CD4-positive, alpha-beta T cell treated with Interleukin-17A for 1 hour (primary cell): Measurements from ENCODE around the gene MZT2B.
A peak's percentile ranks its signal among the peaks of the same experiment; 100 is the strongest.
"Not testable (repeated sequence)": the region's sequence is repeated elsewhere in the genome, so short reads cannot be mapped to it uniquely, and the experiment has no call there.

Source experiments
- DNase-seq: peaks from one replicate; pipeline ENCODE4 v3.0.0-alpha.2; 2020

Gene MZT2B

DNA sequence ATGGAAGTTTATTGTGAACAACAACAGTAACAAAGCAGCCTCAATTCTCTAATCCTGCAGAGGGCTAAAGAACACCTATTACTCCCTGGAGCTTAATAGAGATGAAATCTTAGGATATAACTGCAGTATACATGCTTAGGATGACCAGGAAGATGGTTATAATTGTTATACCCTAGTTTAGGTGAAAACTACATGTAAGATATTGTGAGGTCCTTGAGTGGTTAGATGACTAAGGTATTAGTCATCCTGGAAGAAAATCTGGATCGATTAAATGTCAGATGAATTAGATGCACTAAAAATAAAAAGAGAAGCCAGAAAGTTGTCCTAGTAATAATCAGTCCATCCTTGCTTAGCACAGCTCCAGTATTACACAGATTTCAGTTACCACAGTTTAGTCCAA is 38.4 kb downstream of the MZT2B start:
- not testable (repeated sequence) for DNase-seq

DNA sequence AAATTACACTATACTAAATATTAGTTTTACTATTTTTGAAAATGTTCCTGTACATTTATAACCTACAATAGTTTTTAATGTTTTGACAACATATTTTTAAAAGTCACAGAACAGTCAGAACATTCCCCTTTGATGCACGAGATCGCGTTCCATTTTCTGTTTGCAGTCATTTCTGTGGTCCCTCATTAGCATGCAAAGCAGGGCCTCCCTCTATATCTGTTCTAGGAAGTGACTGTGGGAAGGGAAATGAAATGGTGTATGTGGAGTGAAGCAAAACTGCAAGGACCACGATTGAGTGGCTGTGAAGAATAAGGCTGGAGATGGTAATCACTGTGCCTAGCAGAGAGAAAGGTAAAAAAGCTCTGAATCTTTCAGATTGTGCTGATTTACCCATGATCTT is 40.5 kb downstream of the MZT2B start:
- not testable (repeated sequence) for DNase-seq

DNA sequence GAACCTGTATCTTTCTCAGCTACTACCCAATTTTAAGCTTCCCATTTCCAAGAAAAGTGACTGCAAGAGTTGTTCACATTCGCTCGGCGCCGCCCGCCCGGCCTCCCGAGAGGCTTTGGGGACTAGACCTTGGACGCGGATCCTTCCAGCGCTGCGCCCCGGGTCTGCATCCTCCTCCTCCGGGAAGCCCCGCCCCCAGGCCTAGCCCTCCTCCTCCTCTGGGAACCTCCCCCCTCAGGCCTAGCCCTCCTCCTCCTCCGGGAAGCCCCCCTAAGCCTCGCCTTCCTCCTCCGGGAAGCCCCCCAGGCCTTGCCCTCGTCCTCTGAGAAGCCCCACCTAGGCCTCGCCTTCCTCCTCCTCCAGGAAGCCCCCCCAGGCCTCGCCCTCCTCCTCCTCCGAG is 45.9 kb downstream of the MZT2B start:
- DNase-seq, result not testable (repeated sequence)

DNA sequence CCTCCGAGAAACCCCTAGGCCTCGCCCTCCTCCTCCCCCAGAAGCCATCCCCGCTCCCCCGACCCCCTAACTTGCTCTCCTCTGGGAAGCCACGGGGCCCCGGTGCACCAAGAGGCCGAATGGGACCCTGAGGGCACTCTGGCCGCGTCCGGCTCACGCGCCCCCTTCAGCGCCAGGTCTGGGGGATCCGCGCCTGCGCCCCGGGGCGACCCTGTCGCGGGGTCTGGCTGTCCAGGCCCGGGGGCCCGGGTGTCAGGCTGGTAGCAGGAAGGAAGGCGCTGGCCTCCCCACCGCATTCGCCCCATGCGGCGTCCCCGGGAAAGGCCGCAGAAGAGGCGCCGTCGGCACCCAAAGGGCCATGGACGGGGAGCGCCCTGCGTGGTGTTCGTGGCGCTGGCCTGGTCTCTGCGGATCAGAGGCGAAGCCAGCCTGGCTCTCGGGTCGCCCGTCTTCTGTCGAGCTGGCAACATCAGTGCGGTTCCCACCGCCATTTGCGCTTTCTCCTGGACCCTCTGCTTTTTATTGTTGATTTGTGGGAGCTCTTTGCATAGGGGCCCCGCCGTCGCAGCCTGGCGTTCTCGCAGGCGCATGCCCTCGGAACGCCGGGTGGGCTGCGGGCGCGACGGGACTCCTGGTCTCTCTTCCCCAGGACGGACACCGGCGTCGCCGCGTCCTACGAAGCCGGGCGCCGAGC is 46.6 kb downstream of the MZT2B start:
- DNase-seq, result not testable (repeated sequence)

DNA sequence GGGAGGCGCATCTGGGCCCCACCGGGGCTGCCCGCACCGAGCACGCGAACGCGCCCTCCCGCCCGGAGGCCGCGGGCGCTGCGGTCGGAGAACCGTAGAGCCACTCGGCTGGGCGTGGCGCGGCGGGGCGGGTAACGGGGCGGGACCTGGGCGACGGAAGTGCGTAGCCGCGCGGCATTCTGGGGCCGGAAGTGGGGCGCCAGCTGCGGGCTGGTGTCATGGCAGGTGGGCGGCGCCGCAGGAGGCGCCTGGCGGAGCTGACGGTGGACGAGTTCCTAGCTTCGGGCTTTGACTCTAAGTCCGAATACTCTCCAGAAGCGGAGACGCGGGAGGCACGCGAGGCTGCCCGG is 47.1 kb downstream of the MZT2B start:
- peak; percentile 39 for DNase-seq

DNA sequence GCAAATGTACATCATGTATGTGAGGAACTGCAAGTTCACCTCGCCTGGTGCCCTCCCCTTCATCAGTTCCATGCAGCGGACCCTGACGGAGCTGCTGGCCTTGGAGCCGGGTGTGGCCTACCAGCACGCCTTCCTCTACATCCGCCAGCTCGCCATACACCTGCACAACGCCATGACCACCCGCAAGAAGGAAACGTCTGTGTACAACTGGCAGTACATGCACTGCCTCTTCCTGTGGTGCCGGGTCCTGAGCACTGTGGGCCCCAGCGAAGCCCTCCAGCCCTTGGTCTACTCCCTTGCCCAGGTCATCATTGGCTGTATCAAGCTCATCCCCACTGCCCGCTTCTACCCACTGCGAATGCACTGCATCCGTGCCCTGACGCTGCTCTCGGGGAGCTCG is 48.3 kb downstream of the MZT2B start:
- DNase-seq, result not testable (repeated sequence)

DNA sequence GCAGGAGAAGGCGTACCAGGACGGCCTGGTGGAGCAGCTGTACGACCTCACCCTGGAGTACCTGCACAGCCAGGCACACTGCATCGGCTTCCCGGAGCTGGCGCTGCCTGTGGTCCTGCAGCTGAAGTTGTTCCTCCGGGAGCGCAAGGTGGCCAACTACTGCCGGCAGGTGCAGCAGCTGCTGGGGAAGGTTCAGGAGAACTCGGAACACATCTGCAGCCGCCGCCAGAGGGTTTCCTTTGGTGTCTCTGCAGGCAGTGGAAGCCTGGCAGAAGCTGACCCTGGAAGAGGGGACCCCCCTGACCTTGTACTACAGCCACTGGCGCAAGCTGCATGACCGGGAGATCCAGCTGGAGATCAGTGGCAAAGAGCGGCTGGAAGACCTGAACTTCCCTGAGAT is 48.8 kb downstream of the MZT2B start:
- DNase-seq, result not testable (repeated sequence)

DNA sequence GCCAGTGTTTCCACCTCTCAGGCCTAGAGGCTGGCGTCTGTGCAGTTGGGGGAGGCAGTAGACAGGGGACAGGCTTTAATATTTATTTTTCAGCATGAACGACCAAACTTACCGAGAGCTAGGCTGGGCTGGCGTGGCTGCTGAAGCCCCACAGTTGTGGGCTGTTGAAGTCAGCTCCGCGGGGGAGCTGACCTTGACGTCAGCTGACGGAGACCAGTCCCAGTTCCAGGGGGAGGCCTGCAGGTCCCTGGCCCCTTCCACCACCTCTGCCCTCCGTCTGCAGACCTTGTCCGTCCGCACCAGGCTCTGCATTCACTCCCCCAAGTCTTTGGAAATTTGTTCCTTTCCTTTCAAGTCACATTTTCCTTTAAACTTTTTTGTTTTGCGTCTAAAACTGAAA is 49.6 kb downstream of the MZT2B start:
- DNase-seq, result no peak

DNA sequence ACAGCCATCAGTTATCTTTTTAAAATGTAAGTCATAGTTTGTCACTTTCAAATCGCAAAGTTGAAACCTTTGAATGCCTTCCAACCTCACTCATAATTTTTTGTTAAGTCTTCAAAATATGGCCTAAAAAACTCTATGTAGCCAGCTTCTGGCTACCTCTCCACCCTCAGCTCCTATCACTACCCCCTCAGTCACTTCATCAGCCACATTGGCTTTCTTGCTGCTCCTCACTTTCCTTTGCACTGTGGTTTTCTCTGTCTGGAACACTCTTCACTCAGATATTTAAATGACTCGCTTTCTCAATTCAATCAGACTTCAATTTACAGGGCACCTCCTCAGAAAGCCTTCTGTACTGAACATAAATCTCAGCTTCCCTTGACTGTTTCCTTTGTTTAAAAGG is 51.0 kb downstream of the MZT2B start:
- DNase-seq, result not testable (repeated sequence)

DNA sequence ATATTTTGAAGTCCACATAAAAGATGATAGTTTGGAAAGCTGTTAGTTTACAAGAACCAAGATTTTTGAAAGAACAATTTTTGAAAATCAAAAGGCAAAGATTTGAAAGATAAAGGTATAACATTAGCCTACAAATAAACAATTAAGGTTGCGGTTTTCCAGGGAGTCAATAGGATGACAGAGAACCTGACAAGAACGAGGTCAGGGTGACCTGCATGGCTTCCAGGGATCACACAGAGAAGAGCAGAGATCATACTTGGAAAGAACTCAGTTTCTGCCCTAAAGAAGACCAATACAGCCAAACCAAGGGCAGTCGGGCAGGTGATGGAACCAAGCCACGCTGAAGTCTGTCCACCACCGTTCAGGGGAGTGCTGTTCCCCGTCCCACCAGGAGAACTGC is 57.5 kb downstream of the MZT2B start:
- DNase-seq, result not testable (repeated sequence)
